G401.6 (cell line): ENCODE data around the gene APBA3.

Source experiments
- FAIRE-seq: peaks from 2 replicates; lab custom pipeline; 2012; peaks lifted over from hg19 to GRCh38; lab: Jason Lieb, UNC

The APBA3 gene

GRCh38 chr19:3785938-3786824 lies 24.7 kb upstream of the APBA3 start, which contains the start of gene MATK:
Gene MATK, minus strand, starts transcription at chr19:3786381. Its CDS starts 1,246 bp downstream, at chr19:3785135.
- FAIRE-seq: no peak

GRCh38 chr19:3785451-3785937 lies 24.0 kb upstream of the APBA3 start:
- no peak for FAIRE-seq

DNA sequence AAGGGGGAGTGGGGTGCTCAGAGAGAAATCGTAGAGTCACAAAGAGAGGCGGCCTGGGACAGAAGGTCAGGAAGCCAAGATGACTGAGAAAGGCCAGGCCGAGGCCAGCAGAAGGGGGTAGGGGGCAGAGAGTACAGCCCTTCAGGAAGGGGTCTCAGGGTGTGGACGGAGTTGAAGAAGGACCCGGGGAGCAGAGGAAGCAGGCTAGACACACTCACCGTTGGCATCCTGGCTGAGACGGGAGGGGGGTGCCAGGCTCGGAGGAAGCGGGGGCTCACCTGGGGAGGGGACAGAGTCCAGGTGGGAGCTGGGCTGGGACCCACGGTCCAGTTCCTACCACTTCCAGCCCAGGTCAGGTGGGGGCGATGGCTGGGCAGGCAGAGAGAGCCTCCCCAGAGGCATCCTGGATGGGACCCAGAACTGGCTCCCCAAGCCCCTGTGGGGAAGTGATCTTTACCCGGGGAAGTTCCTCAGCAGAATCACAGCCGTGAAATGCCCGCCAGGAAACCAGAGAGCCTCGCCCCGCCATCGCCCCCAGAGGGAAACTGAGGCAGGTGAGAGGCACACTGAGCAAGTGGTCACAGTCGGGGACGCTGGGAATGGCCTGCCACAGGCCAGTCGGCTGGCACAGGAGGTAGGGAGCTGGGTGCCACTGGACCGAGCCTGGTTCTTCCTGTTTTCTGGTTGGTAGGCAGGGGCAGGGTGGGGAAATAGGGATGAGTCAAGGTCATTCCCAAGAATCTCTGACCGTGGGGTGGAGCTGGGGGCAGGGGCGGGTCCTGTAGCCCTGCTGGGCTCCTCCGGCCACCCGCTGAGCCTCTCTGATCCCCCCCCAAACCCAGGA lies 23.3 kb upstream of the APBA3 start:
- FAIRE-seq: no peak

GRCh38 chr19:3783660-3784584 lies 22.4 kb upstream of the APBA3 start:
- no peak for FAIRE-seq

DNA sequence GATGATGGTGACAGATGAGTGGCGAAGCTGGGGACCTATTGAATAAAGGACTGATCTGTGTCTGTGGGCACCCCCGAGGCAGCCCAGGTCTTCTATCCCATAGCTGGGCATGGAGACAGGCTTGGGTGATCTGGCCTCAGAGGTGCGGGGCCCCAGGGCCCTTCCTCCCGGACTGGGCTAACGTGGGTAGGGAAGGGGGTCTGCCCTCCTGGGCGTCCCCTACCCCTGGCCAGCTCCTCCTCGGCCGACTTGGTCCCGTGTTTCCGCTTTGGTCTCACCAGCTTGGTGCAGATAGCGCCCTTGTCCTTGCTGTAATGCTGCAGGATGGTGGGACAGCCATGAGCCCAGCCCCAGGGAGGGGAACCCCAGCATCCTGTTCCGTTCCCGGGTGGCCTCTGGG lies 21.4 kb upstream of the APBA3 start:
- no peak for FAIRE-seq

GRCh38 chr19:3782330-3782729 lies 20.8 kb upstream of the APBA3 start:
- no peak for FAIRE-seq

DNA sequence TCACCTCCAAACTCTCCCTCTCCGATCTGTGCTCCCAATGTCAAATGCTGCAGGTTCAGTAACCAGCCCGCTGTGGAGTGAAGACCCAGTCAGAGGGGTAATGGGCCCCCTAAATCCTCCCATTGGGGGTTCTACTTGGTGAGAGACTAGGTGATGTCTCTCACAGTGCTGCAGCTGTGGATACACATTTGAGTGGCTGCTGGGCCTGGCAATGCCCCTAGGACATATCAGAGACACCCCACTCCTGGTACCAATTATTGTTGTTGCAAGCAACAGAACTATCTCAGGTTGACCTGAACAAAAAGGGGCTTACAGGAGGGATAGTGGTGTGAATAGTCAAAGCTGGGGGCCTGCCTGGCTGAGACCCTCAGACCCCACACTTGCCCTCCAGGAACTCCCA lies 20.1 kb upstream of the APBA3 start:
- FAIRE-seq: no peak

DNA sequence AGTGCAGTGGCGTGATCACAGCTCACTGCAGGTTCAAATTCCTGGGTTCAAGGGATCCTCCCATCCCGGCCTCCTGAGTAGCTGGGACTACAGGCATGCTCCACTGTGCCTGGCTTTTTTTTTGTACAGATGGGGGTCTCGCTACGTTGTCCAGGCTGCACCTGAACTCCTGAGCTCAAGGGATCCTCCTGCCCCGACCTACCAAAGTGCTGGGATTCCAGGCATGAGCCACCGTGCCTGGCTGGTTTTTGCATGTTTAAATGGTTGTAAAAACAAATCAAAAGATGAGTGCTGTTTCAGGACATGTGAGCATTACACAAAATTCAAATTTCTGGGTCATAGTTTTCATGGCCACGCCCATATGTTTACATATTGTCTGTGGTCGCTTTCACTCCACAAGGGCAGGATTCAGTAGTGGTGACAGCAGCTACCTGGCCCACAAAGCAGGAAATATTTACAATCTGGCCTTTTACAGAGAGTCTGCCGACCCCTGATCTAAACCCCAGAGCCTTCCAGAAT lies 19.4 kb upstream of the APBA3 start:
- no peak for FAIRE-seq

DNA sequence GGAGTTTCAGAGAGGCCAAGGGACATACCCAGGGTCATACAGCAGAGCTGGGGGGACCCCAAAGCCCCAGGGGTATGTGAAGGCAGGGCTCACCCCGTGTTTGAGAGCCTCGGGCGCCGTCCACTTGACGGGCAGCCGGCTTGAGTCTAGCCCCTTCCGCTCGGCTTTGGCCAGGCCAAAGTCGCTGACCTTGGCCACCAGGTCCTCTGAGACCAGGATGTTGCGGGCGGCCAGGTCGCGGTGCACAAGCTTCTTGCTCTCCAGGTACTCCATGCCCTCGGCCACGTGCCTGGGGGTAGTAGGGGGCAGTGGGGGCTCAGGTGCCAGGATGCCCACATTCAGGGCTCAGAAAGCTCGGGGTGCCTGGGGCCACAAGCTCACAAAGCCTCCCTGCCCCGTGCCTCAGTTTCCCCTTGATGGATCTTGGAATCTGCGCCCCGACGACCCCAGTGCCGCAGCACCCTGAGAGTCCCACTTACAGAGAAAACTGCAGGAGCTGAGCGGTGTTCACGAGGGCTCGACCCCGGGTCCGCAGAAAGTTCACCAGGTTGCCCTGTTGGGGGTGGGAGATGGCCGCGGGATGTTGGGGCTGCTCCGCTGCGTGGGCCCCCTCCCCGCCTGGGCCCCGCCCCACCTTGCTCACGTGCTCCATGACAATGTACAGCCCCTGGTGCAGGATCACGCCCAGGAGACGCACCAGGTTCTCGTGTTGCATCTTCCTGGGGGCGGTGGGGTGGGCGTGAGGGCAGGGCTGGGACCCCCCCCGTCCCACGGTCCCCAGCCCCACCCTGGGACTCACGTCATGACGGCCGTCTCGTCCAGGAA lies 17.6 kb upstream of the APBA3 start:
- no peak for FAIRE-seq

GRCh38 chr19:3778104-3778867 lies 16.8 kb upstream of the APBA3 start:
- no peak for FAIRE-seq

GRCh38 chr19:3776479-3777040 lies 15.1 kb upstream of the APBA3 start:
- FAIRE-seq: no peak

- no peak for FAIRE-seq
Observed at GRCh38 chr19:3775831-3776230, 14.3 kb upstream of the APBA3 start.

- no peak for FAIRE-seq
Observed at GRCh38 chr19:3775374-3775711, 13.9 kb upstream of the APBA3 start.

DNA sequence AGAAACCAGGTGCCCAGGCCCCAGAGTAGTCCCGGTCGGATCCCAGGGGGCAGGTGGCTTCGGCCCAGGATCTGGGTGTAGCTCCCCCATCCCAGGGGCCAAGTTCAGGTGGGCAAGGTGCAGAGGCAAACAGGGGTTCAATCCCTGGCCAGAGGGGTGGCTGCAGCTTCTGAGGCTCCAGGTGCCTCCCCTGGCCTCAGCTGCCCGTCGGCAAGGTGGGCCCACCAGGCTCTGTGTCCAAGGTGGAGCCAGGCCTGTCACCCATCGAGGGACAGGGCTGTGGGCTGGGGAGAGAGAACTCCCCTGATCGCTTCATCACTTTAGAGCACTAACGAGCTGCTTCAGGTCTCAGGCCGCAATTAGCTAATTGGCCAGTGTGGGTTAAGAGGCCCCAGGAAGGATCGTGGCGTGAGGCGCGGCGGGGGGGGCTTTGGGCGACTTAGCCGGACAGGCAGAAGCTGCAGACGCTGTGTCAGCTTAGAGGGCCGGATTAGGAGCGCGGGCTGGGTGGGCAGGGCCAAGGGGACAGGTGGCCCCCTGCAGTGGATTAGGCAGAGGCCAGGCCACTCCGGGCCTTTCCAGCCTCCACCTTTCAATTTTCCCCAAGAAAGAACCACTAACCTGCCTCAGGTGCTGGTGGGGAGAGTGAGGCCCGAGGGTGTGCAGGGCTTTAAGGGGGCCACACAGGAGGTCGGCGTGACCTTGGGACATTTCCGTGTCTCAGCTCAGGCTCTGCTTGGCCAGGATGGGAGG lies 13.3 kb upstream of the APBA3 start:
- FAIRE-seq: no peak

DNA sequence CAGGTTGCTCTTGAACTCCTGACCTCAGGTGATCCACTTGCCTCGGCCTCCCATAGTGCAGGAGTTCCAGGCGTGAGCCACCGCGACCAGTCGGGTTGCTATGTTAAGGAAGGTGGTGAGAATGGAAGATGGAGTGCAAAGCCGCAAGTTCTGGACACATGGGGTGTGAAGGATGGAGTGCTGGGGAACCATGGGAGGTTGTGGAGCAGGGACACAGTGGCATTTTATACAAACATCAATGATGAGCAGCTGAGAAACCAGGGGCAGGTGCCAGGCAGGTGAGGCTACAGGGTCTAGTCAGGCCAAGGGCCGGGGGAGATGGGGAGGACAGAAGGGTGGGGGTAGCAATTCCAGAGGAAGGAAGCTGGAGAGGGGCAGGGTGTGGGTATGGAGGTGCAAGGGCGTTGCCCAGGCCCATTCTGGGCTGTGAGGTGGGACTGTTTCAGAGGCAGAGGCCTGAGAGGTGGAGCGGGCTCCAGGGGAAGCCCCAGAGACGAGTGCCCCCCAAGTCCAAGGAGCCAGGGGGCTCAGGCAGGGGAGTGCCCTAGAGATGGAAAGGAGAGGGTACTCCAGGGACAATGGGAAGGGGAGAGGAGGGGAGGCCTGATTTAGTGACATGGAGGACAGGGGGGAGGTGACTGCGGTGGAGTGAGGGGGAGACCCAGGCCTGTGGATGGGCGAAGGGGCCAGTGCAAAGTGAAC lies 12.5 kb upstream of the APBA3 start:
- no peak for FAIRE-seq

DNA sequence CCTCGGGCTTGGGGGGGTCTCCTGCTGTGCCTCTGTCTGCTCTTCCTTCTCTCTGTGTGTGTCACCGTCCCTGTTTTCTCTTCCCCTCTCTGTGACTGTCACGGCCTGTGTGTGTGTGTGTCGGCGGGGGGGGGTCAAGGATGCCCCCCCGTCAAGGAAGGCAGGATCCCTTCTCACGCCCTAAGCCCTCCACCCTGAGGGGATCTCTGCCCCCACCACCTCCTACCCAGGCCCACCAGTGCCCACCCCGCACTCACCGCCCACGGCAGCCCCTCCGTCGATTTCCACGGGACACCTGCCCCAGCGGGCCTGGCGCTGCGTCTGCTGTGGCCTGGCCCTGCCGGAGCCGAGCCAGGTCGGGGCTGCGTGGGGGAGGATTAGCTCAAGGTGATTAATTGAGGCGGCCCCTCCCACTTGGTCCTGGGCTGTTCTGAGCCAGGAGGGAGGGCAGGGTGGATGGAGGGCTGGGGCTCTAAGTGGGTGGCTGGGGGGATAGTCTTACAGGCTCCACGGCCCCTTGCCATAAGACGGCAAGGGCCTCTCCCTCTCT lies 10.5 kb upstream of the APBA3 start, which contains the start of gene RAX2:
Gene RAX2 (minus strand): TSS at position 323 of the 550 bp plus-strand sequence. CDS start 486 bp downstream, outside the sequence.
- no peak for FAIRE-seq

DNA sequence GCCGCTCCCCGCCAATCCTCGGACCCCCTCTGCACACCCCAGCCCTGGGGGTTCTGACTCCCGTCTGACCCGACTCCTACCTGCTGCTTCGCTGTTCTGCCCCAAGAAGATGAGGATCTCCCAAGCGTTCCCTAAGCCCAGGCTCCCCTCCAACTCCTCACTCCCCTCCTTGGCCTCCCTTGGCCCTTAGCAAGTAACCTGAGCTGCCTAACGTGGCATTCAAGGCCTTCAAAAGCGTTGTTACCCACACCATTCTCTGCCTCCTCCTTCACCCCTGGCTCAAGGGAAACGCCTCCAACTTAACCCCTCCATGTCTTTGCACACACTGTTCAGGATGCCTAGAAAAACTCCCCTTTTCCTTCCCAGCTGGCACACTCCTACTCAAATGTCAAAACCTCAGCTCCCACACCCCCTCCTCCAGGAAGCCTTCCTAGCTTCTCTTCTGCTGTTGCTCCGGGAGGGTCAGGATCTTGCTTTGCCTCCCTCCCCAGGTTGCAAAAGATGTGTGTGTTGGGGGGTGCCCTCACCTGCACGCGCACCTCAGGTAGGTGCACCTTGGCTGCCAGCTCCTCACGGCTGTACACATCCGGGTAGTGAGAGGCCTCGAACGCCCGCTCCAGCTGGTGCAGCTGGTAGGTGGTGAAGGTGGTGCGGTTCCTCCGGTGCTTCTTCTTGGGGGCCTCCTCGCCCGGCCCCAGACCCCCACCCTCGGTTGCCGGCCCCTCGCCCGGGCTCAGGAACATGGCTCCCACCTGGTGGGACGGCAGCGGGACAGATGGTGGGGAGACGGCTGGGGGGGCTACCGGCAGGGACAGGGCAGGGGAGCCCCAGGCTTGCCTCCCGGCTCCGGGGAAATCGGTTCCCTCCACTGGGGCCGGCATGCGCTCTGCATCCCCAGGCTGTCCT lies 9.8 kb upstream of the APBA3 start:
- peak; percentile 65 for FAIRE-seq
